Stimulated activated CD4-positive, alpha-beta T cell treated with anti-CD3 and anti-CD28 coated beads, Interleukin-2, amount 100 ng/mL, for 48 hours (primary cell): ENCODE data around the gene MLH3.
"Not testable (repeated sequence)": the region's sequence is repeated elsewhere in the genome, so short reads cannot be mapped to it uniquely, and the experiment has no call there.

Experiments used
- DNase-seq, 2 donors: peaks; one replicate each; pipeline ENCODE4 v3.0.0-alpha.2; 2020

MLH3 gene

DNA sequence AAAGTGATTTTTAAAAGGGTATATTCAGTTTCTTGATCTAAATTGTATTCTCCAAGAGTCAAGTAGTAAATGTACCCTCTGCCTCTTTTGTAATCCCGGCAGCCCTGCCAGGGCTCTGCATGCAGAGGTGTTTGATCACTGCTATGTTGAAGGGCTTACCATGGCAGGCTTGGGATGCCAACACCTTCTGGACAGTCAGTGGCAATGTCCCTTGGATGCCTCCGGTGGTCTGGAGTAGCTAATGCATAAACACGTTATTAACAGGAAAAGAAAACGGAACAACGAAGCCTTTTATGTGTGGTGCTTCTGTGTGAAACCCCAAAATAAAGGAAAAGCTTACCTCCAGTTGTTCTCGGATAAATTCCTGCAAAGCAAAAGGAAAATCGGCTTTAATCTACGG is 28.6 kb downstream of the MLH3 start:
- DNase-seq: no peak

DNA sequence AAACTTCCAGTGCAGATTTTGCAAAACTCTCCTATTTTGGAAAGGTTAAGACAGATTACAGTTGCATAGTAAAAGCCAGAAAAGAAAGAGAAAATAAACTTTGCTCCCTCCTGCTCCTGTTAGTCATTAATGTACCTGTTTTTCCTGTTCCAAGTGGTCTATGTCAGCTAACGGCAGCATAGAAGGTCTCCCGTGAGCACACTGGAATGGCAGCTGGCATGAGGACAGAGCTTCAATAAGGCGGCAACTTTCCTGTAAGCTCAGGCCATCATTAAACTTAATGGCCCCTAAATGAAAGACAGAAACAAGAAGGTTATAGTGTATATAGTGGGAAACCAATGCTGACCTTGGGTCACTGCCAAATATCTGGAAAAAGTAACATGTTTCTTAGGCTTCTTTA is 32.6 kb downstream of the MLH3 start:
- DNase-seq: no peak

DNA sequence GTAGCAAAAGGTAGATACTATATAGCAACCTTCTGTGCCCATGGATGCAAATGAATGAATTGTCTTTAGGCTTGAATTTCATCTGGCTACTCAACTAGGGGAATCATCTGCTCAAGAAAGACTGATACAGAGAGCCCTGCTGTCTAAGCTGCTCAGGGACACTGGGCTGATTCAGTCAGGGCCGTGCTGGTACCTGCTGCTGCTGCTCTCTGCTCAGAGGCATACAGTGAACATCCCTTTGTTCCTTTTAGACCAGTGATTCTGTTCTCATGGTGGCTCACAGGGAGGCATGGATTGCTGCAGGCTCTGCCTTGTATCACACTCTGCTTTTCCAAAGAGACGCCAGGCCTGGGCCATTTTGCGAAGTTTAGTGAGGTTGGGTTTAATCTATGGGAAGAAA is 34.5 kb downstream of the MLH3 start:
- no peak for DNase-seq

DNA sequence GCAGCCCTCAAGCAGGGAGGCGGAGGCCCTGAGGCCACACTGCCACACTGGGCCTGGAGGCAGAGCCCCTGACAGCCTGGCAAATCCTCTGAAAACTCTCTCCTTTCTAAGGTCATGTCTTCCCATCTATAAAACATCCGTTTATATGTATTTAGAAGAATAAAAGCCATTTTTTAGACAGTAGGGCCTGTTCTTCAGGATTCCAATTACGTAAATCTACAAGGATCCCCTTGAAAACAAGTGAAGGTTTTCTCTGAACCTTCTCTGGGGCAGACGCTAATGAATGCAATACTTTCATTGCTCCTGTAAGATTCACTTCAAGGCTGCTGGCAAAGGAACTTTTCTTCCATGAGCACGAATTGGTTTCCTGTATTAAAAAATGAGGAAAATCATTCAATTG is 35.8 kb downstream of the MLH3 start:
- DNase-seq: no peak

DNA sequence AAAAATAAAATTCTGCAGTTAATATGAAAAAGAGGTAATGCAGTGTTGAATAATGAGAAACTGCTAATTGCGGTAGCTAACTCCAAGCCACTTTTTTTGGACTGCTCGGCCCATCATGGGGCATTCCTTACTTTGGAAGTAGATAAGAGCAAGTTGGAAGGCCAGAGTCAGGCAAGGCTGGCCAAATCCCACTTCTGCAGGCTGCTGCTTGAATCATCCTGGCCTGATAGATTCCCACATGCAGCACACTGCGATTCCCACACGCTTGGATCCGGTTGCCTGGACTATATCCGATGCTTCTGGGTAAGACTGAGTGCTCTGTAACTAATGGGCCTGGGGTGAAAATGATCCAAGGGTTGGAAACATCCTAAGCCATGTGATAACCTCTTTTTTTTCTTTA is 38.0 kb downstream of the MLH3 start:
- DNase-seq: no peak

DNA sequence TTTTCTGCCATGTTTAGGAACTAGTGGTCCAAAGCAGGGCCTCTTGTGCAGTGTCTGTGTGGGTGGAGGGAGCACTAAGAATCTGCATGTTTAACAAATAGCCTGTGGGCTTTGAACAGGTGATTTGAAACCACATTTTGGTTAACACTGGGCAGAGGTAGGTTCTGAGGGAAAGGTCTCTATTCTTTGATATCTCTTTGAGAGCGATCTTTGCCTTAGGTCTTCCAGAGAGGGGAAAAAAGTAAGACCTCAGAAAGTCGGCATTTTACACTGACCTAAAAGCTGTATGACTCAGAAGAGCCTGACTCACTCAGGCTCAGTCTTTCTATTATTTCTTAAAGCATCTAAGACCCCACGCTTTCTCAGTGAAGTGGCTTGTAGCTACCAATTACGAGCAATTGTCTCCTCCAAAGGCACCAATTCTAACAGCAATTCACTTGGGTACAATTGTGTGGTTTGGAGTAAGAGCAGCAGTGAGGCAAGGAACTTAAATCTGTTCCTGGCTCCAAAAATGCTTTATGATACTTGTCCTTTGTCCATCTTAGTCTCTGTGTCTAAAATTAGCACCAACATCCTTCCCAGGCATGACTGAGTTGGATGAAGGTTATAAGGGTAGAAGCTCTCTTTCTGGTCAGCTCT is 39.8 kb downstream of the MLH3 start:
- DNase-seq: no peak

DNA sequence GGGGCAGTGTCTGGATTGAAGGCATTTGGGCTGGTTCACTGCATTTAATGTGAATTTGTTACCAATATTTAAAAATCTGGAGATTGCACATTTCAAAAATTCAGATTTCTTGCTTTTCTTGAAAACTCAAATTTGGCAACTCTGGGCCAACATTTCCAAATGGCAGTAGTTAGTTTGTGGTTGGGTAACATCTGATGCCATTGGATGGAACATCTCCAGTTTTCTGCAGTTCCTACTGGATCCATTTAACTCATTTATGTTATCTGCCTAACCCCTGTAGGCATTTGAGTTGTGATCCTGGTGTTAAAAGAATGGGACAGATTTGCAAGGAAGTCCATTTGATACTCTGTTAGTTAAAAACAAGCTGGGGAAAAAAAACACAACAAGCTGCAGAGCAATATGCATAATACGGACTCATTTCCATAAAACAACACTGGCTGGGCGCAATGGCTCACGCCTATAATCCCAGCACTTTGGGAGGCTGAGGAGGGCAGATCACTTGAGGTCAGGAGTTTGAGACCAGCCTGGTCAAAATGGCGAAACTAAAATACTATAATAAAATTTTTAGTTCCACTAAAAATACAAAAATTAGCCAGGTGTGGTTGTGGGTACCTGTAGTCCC is 40.7 kb downstream of the MLH3 start:
- no peak for DNase-seq

DNA sequence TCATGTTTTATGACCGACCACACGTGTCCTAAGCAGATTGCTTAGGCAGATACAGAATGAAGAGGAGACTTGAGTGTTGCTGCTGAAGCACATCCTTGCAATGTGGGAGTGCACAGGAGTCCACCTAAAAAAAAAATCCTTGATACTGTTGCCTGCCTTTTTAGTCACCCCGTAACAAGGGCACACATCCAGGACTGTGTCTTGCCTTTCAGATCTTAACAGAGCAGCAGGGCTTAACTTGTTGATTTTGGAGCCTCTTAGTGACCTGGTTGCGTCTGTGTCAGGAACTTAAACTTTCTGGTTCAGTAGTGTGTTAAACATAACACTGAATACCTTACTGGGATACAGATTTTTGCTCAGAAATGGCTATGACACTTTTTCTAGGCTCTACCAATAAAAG is 42.1 kb downstream of the MLH3 start:
- no peak for DNase-seq

DNA sequence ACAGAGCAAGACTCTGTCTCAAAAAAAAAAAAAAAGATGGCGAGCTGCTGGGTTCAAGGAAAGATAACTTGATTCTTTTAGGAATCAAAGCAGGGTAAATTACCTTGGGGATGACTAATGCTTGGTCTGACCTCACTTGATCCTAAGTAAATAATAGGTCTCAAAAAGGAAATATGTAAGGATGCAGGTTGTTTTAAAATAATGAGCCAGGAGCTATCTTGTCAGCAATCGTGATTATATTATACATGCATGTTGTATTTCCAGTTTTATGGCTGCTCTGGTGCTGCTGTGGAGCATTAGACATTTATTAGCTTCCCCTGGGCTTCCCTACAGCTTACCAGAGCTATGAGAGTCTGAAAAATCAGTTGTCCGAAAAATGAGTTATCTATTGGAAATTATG is 45.9 kb downstream of the MLH3 start:
- no peak for DNase-seq

DNA sequence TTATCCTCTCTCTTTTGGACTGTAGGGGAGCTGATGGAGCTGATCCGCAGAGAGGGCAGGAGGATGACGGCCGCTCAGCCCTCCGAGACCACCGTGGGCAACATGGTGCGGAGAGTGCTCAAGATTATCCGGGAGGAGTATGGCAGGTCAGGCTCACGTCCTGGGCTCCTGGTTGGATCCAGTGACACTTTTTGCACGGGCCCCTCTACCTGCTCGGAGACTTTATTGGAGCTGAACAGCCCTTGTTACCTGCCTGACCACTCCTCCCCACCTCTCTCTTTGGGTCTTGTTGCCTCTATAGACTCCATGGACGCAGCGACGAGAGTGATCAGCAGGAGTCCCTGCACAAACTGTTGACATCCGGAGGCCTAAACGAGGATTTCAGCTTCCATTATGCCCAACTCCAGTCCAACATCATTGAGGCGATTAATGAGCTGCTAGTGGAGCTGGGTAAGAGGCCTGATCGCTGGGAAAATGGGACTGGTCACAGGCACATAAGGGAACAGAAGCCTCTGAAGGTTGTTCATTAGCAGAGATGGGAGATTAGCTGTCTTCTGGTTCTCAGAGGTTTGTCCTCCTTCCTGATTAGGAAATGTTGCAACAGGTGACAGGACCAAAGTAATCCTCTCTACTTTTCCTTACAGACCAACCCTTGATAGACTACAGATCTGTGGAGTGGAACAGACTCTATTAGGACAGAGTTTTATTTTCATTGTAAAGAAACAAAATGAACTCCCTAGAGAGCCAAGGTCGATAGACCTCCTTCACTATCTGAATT is 47.8 kb downstream of the MLH3 start:
- DNase-seq: no peak

DNA sequence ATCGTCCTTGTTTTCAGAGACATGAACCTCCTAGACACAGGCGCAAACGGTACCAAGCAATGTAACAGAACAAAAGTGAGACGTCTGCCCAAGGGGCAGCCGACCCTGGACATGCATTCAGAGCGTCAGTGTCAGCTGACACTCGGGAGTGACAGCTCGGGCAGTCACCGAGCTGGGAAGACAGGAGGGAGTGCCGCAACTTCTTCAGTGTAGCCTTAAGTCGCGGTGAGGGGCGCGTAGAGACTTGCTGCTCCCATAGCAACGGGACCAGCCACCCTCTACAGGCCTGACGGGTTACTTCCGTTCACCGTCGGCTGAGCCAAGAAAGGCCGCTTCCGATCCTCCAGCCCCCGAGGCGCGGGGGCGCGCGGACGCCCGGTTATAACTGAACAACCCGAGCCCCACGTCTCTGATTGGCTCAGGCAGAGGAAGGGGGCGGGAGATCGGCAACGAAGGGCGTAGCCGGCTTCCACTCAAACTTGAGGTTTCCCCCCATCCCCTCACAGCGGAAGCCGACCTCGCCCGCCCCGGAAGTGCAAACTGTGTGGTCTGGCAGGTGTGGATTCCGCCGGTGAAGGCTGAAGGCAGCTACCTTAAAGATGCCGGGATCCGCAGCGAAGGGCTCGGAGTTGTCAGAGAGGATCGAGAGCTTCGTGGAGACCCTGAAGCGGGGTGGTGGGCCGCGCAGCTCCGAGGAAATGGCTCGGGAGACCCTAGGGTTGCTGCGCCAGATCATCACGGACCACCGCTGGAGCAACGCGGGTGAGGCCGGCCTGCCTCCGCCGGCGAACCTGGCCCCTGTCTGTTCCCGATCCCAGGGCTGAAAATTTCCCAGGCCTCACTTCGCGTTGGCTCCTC is 48.6 kb downstream of the MLH3 start, which contains the start of gene EIF2B2:
Gene EIF2B2 (plus strand): TSS at position 530 of the 858 bp plus-strand sequence. CDS start 70 bp downstream, at position 600.
- DNase-seq: peak; percentile 96 to 99

DNA sequence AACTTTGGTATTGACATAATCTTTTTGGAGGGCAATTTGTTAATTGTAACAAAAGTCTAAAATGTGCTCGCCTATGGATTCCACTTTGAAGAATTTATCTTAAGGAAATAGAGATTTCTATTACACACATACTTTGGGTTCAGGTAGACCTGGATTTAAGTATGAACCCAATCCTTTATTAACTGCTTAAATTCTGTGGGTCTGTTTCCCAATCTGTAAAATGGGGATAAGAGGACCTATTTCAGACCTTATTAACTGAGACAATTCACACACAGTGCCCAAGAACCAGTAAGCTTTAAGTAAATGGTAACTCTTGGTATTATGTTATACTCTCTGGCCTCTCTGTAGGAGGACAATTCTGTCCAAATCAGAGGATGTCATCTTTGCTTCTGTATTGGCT is 49.4 kb downstream of the MLH3 start:
- DNase-seq: no peak

DNA sequence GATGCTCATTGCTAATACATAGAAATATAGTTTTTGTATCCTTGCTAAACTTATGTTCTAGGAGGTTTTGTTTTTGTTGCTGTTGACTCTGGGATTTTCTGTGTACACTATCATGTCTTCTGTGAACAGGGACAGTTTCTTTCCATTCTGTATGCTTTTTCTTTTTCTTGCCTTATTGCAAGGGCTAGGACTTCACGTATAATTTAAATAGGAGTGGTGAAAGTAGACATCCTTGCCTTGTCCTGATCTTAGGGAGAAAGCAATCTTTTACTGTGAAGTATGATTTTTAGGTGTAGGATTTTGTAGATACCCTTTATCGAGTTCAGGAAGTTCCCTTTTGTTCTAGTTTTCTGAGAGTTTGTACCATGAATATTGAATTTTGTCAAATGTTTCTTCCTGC is 50.0 kb downstream of the MLH3 start:
- no peak for DNase-seq

DNA sequence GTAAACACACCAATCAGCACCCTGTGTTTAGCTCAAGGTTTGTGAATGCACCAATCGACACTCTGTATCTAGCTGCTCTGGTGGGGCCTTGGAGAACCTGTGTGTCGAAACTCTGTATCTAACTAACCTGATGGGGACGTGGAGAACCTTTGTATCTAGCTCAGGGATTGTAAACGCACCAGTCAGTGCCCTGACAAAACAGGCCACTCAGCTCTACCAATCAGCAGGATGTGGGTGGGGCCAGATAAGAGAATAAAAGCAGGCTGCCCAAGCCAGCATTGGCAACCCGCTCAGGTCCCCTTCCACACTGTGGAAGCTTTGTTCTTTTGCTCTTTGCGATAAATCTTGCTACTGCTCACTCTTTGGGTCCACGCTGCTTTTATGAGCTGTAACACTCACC is 55.5 kb downstream of the MLH3 start:
- not testable (repeated sequence) for DNase-seq

DNA sequence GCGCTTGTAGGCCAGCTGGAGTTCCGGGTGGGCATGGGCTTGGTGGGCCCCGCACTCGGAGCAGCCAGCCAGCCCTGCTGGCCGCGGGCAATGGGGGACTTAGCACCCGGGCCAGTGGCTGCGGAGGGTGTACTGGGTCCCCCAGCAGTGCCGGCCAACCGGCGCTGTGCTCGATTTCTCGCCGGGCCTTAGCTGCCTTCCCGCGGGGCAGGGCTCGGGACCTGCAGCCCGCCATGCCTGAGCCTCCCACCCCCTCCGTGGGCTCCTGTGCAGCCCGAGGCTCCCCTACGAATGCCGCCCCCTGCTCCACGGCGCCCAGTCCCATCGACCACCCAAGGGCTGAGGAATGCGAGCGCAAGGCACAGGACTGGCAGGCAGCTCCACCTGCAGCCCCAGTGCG is 57.1 kb downstream of the MLH3 start:
- DNase-seq: not testable (repeated sequence)

DNA sequence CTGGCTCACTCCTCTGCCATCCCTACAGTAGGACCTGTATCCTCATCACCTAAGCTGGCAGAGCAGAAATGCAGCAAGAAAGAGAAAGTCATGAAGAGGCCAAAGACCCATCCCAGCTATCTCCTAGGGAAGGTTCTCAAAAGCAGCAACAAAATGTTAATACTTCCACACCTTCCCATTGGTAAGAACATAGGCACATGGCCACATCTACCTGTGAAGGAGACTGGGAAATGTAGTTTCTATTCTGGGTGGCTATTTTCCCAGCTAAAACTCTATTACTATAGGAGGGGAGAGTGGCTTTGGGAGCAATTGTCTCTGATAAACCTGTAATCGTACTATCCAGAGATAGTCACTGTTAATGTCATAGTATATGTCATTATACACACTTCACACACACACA is 62.3 kb downstream of the MLH3 start:
- no peak for DNase-seq

DNA sequence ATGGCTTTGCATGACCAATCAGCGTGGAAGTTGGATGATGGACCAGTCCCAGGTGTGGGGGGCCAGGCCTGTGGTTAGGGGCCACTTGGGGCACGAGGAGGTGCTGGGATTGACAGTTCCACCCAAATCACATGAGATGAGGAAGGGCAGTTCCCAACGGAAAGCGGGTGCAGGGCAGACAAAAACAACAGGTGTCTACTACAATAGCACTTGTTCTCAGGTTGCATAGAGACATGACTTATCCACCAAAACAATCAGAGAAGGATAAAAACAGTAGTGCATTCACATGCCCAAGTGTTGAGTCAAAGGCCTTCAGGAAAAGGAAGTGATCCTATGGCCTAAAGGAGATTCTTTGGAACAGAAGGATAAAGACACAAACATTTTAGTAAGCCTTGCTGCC is 63.1 kb downstream of the MLH3 start:
- no peak for DNase-seq

DNA sequence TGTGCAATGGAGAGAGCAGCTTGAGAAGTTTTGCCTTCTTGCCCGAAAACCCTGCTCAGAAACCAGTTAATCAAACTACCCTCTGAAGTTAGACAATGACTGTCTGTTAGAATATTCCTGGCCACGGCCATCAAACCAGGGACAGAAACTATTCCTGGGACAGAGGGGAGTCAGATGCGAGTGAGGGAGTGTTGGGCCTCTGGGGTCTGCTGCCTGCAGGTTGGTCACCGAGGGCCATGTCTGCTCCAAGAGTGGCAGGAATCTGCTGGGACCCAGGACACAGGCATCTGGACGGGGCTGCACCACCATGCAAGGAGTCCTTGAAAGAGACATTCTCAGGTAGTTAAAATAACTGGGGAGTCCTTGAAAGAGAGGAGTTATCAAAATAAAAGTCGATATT is 65.5 kb downstream of the MLH3 start:
- no peak for DNase-seq

DNA sequence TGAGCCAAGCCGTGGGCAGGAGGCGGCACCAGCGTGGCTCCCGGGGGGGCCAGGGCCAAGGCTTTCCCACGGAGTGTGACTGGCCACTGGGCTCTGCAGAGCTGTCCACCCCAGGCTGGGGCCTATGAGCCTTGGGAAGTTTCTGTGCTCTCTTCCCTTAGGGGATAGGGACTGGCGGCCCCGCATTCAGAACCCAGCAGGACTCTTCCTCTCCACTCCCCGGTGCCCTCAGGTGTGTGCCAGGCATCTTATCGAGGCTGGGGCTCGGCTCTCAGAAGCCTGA is 66.3 kb downstream of the MLH3 start:
- DNase-seq: no peak

DNA sequence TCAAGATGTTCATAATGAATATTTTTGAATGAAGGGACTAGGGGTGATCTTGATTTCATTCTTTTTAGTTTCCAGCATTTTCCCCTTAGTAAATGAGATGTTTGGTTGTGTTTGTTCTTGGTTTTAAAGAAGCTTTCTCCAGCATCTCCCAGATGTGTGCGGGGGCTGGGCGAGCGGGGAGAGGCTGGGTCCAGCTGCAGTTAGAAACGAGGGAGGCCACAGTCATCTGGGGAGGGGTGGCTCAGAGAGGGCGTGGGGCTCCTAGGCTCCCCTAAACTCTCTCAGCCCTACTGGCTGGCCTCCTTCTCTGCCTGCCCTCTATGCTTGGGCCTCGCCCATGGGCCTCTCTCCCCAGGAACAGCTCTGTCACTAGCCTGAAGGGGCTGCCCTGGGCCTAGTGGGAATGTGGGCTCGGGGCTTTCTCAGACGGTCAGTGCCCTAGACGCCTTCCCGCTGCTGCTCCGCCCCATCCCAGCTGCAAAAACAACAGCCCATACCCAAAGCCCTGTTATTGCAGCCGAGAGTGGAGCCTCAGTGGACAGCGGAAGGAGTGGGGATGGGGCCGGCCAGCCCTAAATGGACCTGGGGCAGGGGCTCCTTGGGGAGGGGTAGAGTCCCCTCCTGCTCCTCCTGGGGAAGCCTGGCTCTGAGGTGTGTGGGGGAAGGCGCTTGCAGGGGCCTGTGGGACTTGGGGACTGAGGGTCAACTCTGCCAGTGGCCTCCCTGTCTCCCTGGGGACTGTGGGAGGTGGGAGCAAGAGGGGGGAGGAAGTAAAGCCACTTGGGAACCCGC is 66.8 kb downstream of the MLH3 start:
- no peak for DNase-seq

DNA sequence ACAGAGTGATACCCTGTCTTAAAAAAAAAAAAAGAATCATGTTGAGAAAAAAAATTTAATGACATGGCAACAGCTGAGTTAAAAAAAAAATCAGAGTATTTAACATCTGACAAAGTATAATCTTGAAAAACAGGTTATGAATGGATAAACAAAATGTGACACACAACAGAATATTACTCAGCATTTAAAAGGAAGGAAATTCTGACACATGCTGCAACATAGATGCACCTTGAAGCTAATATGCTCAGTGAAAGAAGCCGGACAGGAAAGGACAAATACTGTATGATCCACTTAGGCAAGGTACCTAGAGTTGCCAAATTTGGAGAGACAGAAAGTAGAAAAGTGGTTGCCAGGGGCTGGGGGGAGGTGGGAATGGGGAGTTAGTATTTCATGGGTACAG is 67.9 kb downstream of the MLH3 start:
- DNase-seq: no peak

DNA sequence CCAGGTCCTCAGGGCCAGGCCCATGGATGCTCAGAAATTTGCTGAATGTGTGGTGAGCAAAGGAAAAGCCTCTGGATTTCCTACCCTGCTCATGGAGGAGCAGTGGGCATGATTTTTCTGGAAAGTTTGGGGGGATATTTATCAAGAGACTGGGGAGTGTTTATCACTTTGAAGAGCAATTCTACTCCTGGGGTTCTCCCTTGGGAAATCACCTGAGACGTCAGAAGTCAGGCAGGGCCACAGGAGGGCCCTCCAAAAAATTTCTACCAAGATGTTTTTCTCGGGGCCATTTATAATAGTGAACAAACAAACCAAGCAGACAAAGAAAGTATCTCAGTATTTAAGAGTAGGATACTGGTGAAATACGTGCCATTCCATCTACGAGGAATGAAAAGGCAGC is 68.6 kb downstream of the MLH3 start:
- DNase-seq: no peak

DNA sequence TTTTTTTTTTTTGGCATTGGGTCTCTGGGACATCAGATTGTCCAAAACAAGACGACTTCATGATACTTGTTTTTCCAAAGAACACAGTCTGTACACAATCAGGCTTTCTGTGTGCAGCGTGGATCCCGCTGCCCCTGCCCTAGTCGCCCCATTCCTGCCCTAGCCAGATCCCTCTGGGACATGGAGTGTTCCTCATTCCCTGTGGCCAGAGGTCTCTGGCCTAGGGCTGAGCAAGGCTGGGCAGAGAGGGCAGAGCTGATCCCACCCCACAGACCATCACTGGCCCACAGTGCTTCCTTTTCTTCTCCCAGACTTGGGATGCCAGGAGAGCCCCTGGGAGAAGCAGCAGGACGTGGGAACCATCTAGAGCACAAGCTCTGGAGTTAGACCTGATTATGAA is 69.4 kb downstream of the MLH3 start:
- DNase-seq: no peak
